GM12891 (cell line): Measurements from ENCODE around the gene ROBO2.

Experiments
- DNase-seq: peaks from one replicate; pipeline ENCODE4 v3.0.0; 2011; ENCODE audit warnings: low spot score; ENCODE audit not compliant: insufficient read length
- FAIRE-seq: peaks from 2 replicates; lab custom pipeline; 2011; peaks lifted over from hg19 to GRCh38; lab: Jason Lieb, UNC
- PAX5 ChIP-seq: IDR thresholded peaks from 2 replicates; pipeline ENCODE4 v1.6.1; 2011; ENCODE audit warnings: low read length, moderate library complexity, mild to moderate bottlenecking; ENCODE audit not compliant: insufficient read depth, severe bottlenecking
- POLR2A ChIP-seq: IDR thresholded peaks from 2 replicates; pipeline ENCODE4 v1.6.1; 2011; ENCODE audit warnings: low read depth, low read length, control low read depth
- POLR2AphosphoS5 ChIP-seq: IDR thresholded peaks from 2 replicates; pipeline ENCODE4 v1.6.1; 2011; ENCODE audit warnings: low read depth, low read length, control low read depth
- POU2F2 ChIP-seq: IDR thresholded peaks from 2 replicates; pipeline ENCODE4 v1.6.1; 2011; ENCODE audit warnings: low read depth, mild to moderate bottlenecking, control low read depth, low read length, moderate library complexity
- SPI1 ChIP-seq: IDR thresholded peaks from 2 replicates; pipeline ENCODE4 v1.6.1; 2011; ENCODE audit warnings: low read depth, low read length, control low read depth
- TAF1 ChIP-seq: IDR thresholded peaks from 2 replicates; pipeline ENCODE4 v1.6.1; 2011; ENCODE audit warnings: low read depth, low read length, control low read depth

ROBO2 gene

GRCh38 chr3:77045686-77046085, 5.8 kb downstream of the ROBO2 start:
- FAIRE-seq = no peak
- TF ChIP-seq POU2F2 (no peak), PAX5 (no peak), TAF1 (no peak), SPI1 (no peak), POLR2A (no peak), POLR2AphosphoS5 (no peak)
- no peak for DNase-seq

- no peak for FAIRE-seq
- DNase-seq = no peak
- no peak for TF ChIP-seq POLR2A
- TF ChIP-seq PAX5 = no peak
- no peak for TF ChIP-seq TAF1
- no peak for TF ChIP-seq POLR2AphosphoS5
- no peak for TF ChIP-seq POU2F2
- TF ChIP-seq SPI1 = no peak
These were observed 8.3 kb downstream of the ROBO2 start for GRCh38 chr3:77048186-77048585.

- no peak for DNase-seq
- no peak for FAIRE-seq
- TF ChIP-seq TAF1 (no peak), POLR2A (no peak), POU2F2 (no peak)
These were observed 11.7 kb downstream of the ROBO2 start for GRCh38 chr3:77051591-77051990.

- FAIRE-seq (no peak), DNase-seq (no peak)
- TF ChIP-seq TAF1 (no peak), PAX5 (no peak), SPI1 (no peak), POU2F2 (no peak), POLR2AphosphoS5 (no peak), POLR2A (no peak)
These were observed 12.2 kb downstream of the ROBO2 start for GRCh38 chr3:77052051-77052501.

- TF ChIP-seq SPI1 = no peak
- TF ChIP-seq POU2F2 = no peak
- no peak for TF ChIP-seq POLR2AphosphoS5
- no peak for TF ChIP-seq POLR2A
- no peak for TF ChIP-seq PAX5
- no peak for TF ChIP-seq TAF1
- FAIRE-seq (no peak), DNase-seq (no peak)
These were observed 13.1 kb downstream of the ROBO2 start for GRCh38 chr3:77052733-77053670.

- DNase-seq = no peak
- TF ChIP-seq SPI1 (no peak), POLR2A (no peak), TAF1 (no peak), POLR2AphosphoS5 (no peak), POU2F2 (no peak), PAX5 (no peak)
- no peak for FAIRE-seq
These were observed 13.9 kb downstream of the ROBO2 start for GRCh38 chr3:77053795-77054194.

GRCh38 chr3:77055841-77056341, 16.0 kb downstream of the ROBO2 start:
- DNase-seq = no peak
- FAIRE-seq = no peak
- TF ChIP-seq SPI1 (no peak), POLR2AphosphoS5 (no peak), POLR2A (no peak), POU2F2 (no peak), PAX5 (no peak), TAF1 (no peak)

- FAIRE-seq (no peak), DNase-seq (no peak)
- TF ChIP-seq POLR2A = no peak
- TF ChIP-seq TAF1 = no peak
- TF ChIP-seq PAX5 = no peak
- TF ChIP-seq POU2F2 = no peak
- no peak for TF ChIP-seq SPI1
- no peak for TF ChIP-seq POLR2AphosphoS5
These were observed 19.5 kb downstream of the ROBO2 start for GRCh38 chr3:77059354-77059753.

- TF ChIP-seq PAX5 (no peak), SPI1 (no peak), TAF1 (no peak), POLR2AphosphoS5 (no peak), POU2F2 (no peak), POLR2A (no peak)
- DNase-seq = no peak
- no peak for FAIRE-seq
These were observed 23.5 kb downstream of the ROBO2 start for GRCh38 chr3:77063423-77063822.

- TF ChIP-seq POU2F2 (no peak), TAF1 (no peak), POLR2A (no peak), PAX5 (no peak), SPI1 (no peak), POLR2AphosphoS5 (no peak)
- FAIRE-seq (no peak), DNase-seq (no peak)
These were observed 25.9 kb downstream of the ROBO2 start for GRCh38 chr3:77065750-77066149.
